ENCODE data around the gene COL23A1.

GRCh38 chr5:178247481-178248456 lies 342.4 kb downstream of the COL23A1 start:
- TF ChIP-seq REST (IDR thresholded peaks at IDR 0.05; ENCODE audit: unreplicated experiment) (no peak), CTCF (conservative IDR thresholded peaks at IDR 0.05; ENCODE audit: low read depth in 2 of 2) (peak; percentile 6 to 33; a peak in 1 of 4 replicates), POLR2AphosphoS5 (IDR thresholded peaks at IDR 0.05; ENCODE audit: low read depth) (no peak), JUNB (IDR thresholded peaks at IDR 0.05; ENCODE audit: unreplicated experiment) (no peak), EZH2 (IDR thresholded peaks at IDR 0.05; ENCODE audit: low read depth, unreplicated experiment) (no peak), CREB1 (CRISPR knock-in tag; IDR thresholded peaks at IDR 0.05; ENCODE audit: low read depth) (no peak)

All from GM23338 (cell line).